Measurements from ENCODE around the gene PLEKHM3.

The PLEKHM3 gene

GRCh38 chr2:208010506-208010905 lies 14.8 kb downstream of the PLEKHM3 start:
- no peak overlapping the region for H3K9ac ChIP-seq (ENCODE audit: low read length)
- no peaks in the 10 kb centered on the region for H4K20me1 ChIP-seq (ENCODE audit: low read depth, low read length)
- H3K79me2 ChIP-seq (ENCODE audit: insufficient read depth, low read length), result no peaks in the 10 kb centered on the region
- TF ChIP-seq EZH2phosphoT487 (conservative IDR thresholded peaks at IDR 0.05; ENCODE audit: low read length) (no peak), CTCF (IDR thresholded peaks at IDR 0.05; ENCODE audit: insufficient read depth, low read length, poor library complexity, severe bottlenecking) (no peak)
- no peaks in the 10 kb centered on the region for H3F3A ChIP-seq (ENCODE audit: insufficient read depth)
- no peak overlapping the region for H3K4me3 ChIP-seq (ENCODE audit: insufficient read depth, low read length, poor library complexity, severe bottlenecking)
- no peak overlapping the region for H2AFZ ChIP-seq (ENCODE audit: low read depth, low read length, severe bottlenecking)
- H3K9me2 ChIP-seq (replicated peaks; ENCODE audit: insufficient read depth, low read length), result no peaks in the 10 kb centered on the region
- H3K4me2 ChIP-seq (ENCODE audit: low read depth, low read length, poor library complexity, severe bottlenecking), result no peak overlapping the region
- no peaks in the 10 kb centered on the region for H3K36me3 ChIP-seq (ENCODE audit: low read length)
- H3K9me3 ChIP-seq (ENCODE audit: insufficient read depth, low read length), result no peaks in the 10 kb centered on the region
- no peaks in the 10 kb centered on the region for H3K27me3 ChIP-seq (ENCODE audit: low read length)
- H3K27ac ChIP-seq (ENCODE audit: low read depth, low read length), result no peak overlapping the region

- Histone ChIP-seq H2AFZ (ENCODE audit: low read depth, low read length, severe bottlenecking) (no peak overlapping the region), H3K4me3 (ENCODE audit: insufficient read depth, low read length, poor library complexity, severe bottlenecking) (no peak overlapping the region)
These were observed 18.5 kb downstream of the PLEKHM3 start for GRCh38 chr2:208006833-208007232.

GRCh38 chr2:208006337-208006736 lies 19.0 kb downstream of the PLEKHM3 start:
- Histone ChIP-seq H3K4me3 (ENCODE audit: insufficient read depth, low read length, poor library complexity, severe bottlenecking) (no peak overlapping the region), H3K9me2 (replicated peaks; ENCODE audit: insufficient read depth, low read length) (no peaks in the 10 kb centered on the region), H3F3A (ENCODE audit: insufficient read depth) (no peaks in the 10 kb centered on the region), H4K20me1 (ENCODE audit: low read depth, low read length) (no peaks in the 10 kb centered on the region), H3K4me2 (ENCODE audit: low read depth, low read length, poor library complexity, severe bottlenecking) (no peak overlapping the region), H2AFZ (ENCODE audit: low read depth, low read length, severe bottlenecking) (no peak overlapping the region), H3K9me3 (ENCODE audit: insufficient read depth, low read length) (no peaks in the 10 kb centered on the region), H3K27ac (ENCODE audit: low read depth, low read length) (no peak overlapping the region), H3K79me2 (ENCODE audit: insufficient read depth, low read length) (no peaks in the 10 kb centered on the region), H3K9ac (ENCODE audit: low read length) (no peak overlapping the region), H3K36me3 (ENCODE audit: low read length) (no peaks in the 10 kb centered on the region), H3K27me3 (ENCODE audit: low read length) (no peaks in the 10 kb centered on the region)
- no peak for TF ChIP-seq CTCF (IDR thresholded peaks at IDR 0.05; ENCODE audit: insufficient read depth, low read length, poor library complexity, severe bottlenecking)
- no peak for TF ChIP-seq EZH2phosphoT487 (conservative IDR thresholded peaks at IDR 0.05; ENCODE audit: low read length)

More at GRCh38 chr2:208006833-208007232, 18.5 kb downstream of the PLEKHM3 start:
- no peak for TF ChIP-seq CTCF (IDR thresholded peaks at IDR 0.05; ENCODE audit: insufficient read depth, low read length, poor library complexity, severe bottlenecking)
- TF ChIP-seq EZH2phosphoT487 (conservative IDR thresholded peaks at IDR 0.05; ENCODE audit: low read length), result no peak
- Histone ChIP-seq H3K36me3 (ENCODE audit: low read length) (no peaks in the 10 kb centered on the region), H3F3A (ENCODE audit: insufficient read depth) (no peaks in the 10 kb centered on the region), H3K79me2 (ENCODE audit: insufficient read depth, low read length) (no peaks in the 10 kb centered on the region), H3K4me2 (ENCODE audit: low read depth, low read length, poor library complexity, severe bottlenecking) (no peak overlapping the region), H3K27ac (ENCODE audit: low read depth, low read length) (no peak overlapping the region), H3K9ac (ENCODE audit: low read length) (no peak overlapping the region), H3K9me2 (replicated peaks; ENCODE audit: insufficient read depth, low read length) (no peaks in the 10 kb centered on the region), H4K20me1 (ENCODE audit: low read depth, low read length) (no peaks in the 10 kb centered on the region), H3K27me3 (ENCODE audit: low read length) (no peaks in the 10 kb centered on the region), H3K9me3 (ENCODE audit: insufficient read depth, low read length) (no peaks in the 10 kb centered on the region)
